Right lobe of liver (tissue), 6 donors: ENCODE measurements around the gene RNF40. TPM values are rescaled to one million over a fixed set of nuclear protein-coding genes. Genes with fewer than 3 reads are reported as not detected.

Experiments
- ATAC-seq, 4 donors: fragments of 200-7000 bp; cut with Tn5 transposase; one replicate each; pipeline ENCODE4 v1.9.1; 2020; ENCODE audit warnings: mild to moderate bottlenecking in 4 of 4, moderate library complexity in 4 of 4
- DNase-seq, 3 donors: peaks; one replicate each; pipeline ENCODE4 v3.0.0-alpha.2; 2020
- H3K27ac ChIP-seq, 3 donors: fragments of 200-600 bp; one replicate each; pipeline ENCODE4 v1.8.0; 2022
- H3K27me3 ChIP-seq, 2 donors: fragments of 200-600 bp; one replicate each; pipeline ENCODE4 v1.8.0; 2022
- H3K36me3 ChIP-seq, 4 donors: fragments of 200-600 bp; sonication (generic) in 1 of 4; one replicate each; pipeline versions ENCODE4 v1.5.1 to v1.8.0; 2017 to 2022; ENCODE audit warnings: control low read depth in 1 of 4
- H3K4me1 ChIP-seq, 4 donors: fragments of 200-600 bp; sonication (generic) in 1 of 4; one replicate each; pipeline versions ENCODE4 v1.5.1 to v1.8.0; 2017 to 2022; ENCODE audit warnings: control low read depth in 1 of 4
- H3K4me3 ChIP-seq, 3 donors: fragments of 200-600 bp; one replicate each; pipeline ENCODE4 v1.8.0; 2022
- H3K9me3 ChIP-seq, 4 donors: fragments of 200-600 bp; sonication (generic) in 1 of 4; one replicate each; pipeline versions ENCODE4 v1.5.1 to v1.8.0; 2017 to 2022; ENCODE audit warnings: control low read depth in 1 of 4
- POLR2A ChIP-seq: fragments of 450-650 bp; IDR thresholded peaks from one replicate; pipeline ENCODE4 v1.6.1; 2017; ENCODE audit warnings: antibody characterized with exemption, mild to moderate bottlenecking
- WGBS: methylation state at CpG from one replicate; pipeline ENCODE4 v1.1.6; 2018; ENCODE audit warnings: low coverage, low lambda C conversion rate; ENCODE audit not compliant: insufficient coverage; ENCODE audit errors: missing lambda C conversion rate; 5-methylcytosine and 5-hydroxymethylcytosine counted together
- intact Hi-C, 2 donors: fragments of 100-400 bp; cut with DNase I; formaldehyde crosslinking; loops; one replicate each; pipeline versions ENCODE4 v1.11.2 to v1.14.1; 2022
- total RNA-seq, 6 experiments: library from RNA; depleted of rRNA in 2 of 6; stranded (reverse); fragments of >200 nt in 2 of 6; fragmentation: NEBNext Ultra II Directional in 3 of 6; extraction: Animal tissue kit (Norgen Biotek cat#: 25700) in 3 of 6; gene quantifications; one replicate each; pipeline versions ENCODE4 v1.1.0 to v1.2.4, GENCODE V29; 2016 to 2023
- TF ChIP-seq, protein P1 (sequence below), 4 donors: fragments of 200-600 bp in 3 of 4; fragments of 450-650 bp in 1 of 4; IDR thresholded peaks; one replicate each; pipeline versions ENCODE4 v1.5.1 to v1.8.0; 2016 to 2022; ENCODE audit warnings: antibody characterized with exemption in 4 of 4, mild to moderate bottlenecking in 2 of 4
- donor health status: DM: no; HTN: yes; CAD: no.
- donor health status: DM: no; HTN: no; CAD: no.
- donor health status: DM: no; HTN: no; CAD: no.
- donor health status: DM: no; HTN: yes; CAD: no.
- donor health status: DM: no; HTN: yes; CAD: no.

The RNF40 gene
- total RNA-seq, 6 experiments from 2014 or later: 34.3 to 56.8 (median 46.7) TPM

DNA sequence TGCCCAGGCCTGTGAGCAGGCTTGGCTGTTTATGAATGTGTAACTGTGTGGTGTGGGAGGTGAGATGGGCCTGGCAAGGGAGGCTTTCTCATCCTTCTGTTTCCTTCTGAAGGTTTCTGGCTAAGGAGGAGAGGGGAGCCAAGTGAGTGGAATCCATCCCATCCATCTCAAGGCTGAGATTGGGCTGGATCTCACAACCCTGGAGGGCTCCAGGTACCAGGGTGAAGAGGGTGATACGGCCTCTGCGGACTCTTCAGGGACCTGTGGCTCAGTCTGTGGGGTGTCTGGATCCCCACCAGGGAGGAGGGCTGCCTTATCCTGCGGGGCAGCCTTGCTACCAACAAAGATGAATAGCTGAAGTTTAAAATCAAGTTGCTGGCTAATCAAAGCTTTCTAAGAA is 17.9 kb downstream of the RNF40 start:
- 83% methylated on average over 3 of the region's 3 CpGs for WGBS
- Histone ChIP-seq H3K36me3 (peaks cover 0 to 16% (median 2%) of the 10 kb centered on the region in 4 donors), H3K27ac (no peak overlapping the region), H3K4me1 (peaks cover 0 to 6% (median under 1%) of the 10 kb centered on the region in 4 donors), H3K4me3 (no peak overlapping the region), H3K27me3 (no peaks in the 10 kb centered on the region), H3K9me3 (no peaks in the 10 kb centered on the region)
- ATAC-seq (no peak), DNase-seq (no peak)
- intact Hi-C loops: no loop called here
- TF ChIP-seq, protein P1, sequence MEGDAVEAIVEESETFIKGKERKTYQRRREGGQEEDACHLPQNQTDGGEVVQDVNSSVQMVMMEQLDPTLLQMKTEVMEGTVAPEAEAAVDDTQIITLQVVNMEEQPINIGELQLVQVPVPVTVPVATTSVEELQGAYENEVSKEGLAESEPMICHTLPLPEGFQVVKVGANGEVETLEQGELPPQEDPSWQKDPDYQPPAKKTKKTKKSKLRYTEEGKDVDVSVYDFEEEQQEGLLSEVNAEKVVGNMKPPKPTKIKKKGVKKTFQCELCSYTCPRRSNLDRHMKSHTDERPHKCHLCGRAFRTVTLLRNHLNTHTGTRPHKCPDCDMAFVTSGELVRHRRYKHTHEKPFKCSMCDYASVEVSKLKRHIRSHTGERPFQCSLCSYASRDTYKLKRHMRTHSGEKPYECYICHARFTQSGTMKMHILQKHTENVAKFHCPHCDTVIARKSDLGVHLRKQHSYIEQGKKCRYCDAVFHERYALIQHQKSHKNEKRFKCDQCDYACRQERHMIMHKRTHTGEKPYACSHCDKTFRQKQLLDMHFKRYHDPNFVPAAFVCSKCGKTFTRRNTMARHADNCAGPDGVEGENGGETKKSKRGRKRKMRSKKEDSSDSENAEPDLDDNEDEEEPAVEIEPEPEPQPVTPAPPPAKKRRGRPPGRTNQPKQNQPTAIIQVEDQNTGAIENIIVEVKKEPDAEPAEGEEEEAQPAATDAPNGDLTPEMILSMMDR (IDR thresholded peaks at IDR 0.05): no peak

DNA sequence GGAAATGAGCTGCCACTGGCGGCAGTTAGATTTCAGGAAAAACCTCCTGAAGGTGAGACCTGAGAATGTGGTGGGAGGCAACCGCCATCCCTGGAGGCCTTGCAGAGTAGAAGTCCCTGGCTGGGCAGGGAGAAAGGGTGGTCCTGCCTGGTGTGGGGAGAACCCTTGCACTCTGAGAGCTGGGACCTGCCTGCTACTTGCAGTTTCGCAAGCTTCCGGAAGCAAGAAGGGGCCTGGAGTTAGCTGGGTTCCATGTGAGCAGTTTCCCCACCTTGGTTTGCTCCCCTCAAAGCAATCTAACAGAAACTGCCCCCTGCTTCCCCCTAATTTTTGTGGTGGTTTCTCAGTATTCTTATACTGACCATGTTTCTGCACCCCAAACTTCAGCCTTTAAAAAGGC is 18.4 kb downstream of the RNF40 start:
- Histone ChIP-seq H3K9me3 (no peaks in the 10 kb centered on the region), H3K4me3 (no peak overlapping the region), H3K27ac (no peak overlapping the region), H3K27me3 (no peaks in the 10 kb centered on the region), H3K36me3 (peaks cover 0 to 16% (median 2%) of the 10 kb centered on the region in 4 donors), H3K4me1 (peaks cover 0 to 6% (median 0%) of the 10 kb centered on the region in 4 donors)
- WGBS: no CpG with 5 or more reads among the region's 4 CpGs
- intact Hi-C loops: no loop called here
- no peak for DNase-seq
- no peak for TF ChIP-seq POLR2A
- TF ChIP-seq, protein P1 (IDR thresholded peaks at IDR 0.05): no peak
- ATAC-seq: no peak

DNA sequence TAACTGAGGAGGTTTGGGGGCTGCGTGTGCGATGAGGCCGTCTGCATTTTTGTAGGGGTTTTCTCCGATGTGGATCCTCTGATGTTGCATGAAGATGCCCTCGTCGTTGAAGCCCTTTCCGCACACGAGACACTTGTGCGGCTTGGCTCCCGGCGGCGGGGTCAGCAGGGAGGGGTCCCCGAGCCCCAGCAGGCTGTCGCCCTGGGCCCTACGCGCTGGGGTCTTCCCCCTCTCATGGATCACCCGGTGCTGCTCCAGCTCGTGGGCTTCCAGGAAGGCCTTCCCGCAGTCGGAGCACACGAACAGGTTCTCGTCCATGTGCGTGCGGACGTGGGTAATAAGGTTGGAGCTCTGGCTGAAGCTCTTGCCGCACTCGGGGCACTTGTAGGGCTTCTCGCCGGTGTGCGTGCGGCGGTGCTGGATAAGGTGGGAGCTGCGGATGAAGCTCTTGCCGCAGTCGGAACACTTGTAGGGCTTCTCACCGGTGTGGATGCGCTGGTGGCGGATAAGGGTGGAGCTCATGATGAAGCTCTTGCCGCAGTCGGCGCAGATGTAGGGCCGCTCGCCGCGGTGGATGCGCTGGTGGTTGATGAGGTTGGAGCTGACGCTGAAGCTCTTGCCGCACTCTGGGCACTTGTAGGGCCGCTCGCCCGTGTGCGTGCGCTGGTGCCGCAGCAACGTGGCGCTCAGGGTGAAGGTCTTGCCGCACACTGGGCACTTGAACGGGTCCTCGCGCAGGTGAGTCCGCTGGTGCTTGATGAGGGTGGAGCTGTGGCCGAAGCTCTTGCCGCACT is 20.6 kb downstream of the RNF40 start:
- no peaks in the 10 kb centered on the region for H3K27me3 ChIP-seq
- DNase-seq (no peak), ATAC-seq (no peak)
- peaks cover 0 to 16% (median 2%) of the 10 kb centered on the region in 4 donors for H3K36me3 ChIP-seq
- intact Hi-C loops: no loop called here
- no peak overlapping the region for H3K4me3 ChIP-seq
- TF ChIP-seq, protein P1 (IDR thresholded peaks at IDR 0.05): no peak
- TF ChIP-seq POLR2A: no peak
- 100% methylated on average over 6 of the region's 63 CpGs for WGBS
- H3K4me1 ChIP-seq: peaks cover 0 to 6% (median 0%) of the 10 kb centered on the region in 4 donors
- no peaks in the 10 kb centered on the region for H3K9me3 ChIP-seq
- no peak overlapping the region for H3K27ac ChIP-seq

DNA sequence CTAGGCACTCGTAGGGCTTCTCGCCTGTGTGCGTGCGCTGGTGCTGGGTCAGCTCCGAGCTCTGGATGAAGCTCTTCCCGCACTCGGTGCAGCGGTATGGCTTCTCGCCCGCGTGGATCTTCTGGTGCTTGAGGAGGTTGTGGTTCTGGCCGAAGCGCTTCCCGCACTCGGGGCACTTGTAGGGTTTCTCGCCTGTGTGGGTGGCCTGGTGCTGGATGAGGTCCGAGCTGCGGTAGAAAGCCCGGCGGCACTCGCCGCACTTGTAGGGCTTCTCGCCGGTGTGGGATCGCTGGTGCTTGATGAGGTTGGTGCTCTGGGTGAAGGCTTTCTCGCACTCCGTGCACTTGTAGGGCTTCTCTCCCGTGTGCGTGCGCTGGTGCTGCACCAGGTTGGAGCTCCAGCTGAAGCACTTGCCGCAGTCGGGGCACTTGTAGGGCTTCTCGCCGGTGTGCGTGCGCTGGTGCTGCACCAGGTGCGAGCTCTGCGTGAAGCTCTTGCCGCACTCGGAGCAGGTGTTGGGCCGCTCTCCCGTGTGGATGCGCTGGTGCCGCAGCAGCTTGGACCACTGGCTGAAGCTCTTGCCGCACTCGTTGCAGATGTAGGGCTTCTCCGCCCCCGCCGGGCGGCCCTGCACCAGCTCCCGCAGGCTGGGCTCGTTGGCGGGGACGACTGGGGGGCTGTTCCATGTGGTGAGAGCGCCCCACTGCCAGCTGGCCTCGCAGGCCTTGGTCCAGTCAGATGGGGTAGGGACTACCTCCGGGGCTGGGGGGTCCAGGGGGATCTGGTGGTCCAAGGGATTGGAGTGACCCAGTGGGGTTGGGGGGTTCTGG is 21.4 kb downstream of the RNF40 start:
- Histone ChIP-seq H3K9me3 (no peaks in the 10 kb centered on the region), H3K4me3 (no peak overlapping the region), H3K4me1 (peaks cover 0 to 6% (median 0%) of the 10 kb centered on the region in 4 donors), H3K27me3 (no peaks in the 10 kb centered on the region), H3K27ac (no peak overlapping the region), H3K36me3 (peaks cover 0 to 16% (median 2%) of the 10 kb centered on the region in 4 donors)
- ATAC-seq (no peak), DNase-seq (no peak)
- WGBS: no CpG with 5 or more reads among the region's 57 CpGs
- TF ChIP-seq, protein P1 (IDR thresholded peaks at IDR 0.05): no peak
- TF ChIP-seq POLR2A: no peak
- intact Hi-C loops: no loop called here
